NCI-H146 (cell line): Measurements from ENCODE around the gene CAMK2B.

Experiments used
- DNase-seq: peaks from one replicate; lab custom pipeline; 2025; lab: John Stamatoyannopoulos, UW

CAMK2B gene

GRCh38 chr7:44286618-44287487, 38.5 kb downstream of the CAMK2B start:
- DNase-seq = no peak

DNA sequence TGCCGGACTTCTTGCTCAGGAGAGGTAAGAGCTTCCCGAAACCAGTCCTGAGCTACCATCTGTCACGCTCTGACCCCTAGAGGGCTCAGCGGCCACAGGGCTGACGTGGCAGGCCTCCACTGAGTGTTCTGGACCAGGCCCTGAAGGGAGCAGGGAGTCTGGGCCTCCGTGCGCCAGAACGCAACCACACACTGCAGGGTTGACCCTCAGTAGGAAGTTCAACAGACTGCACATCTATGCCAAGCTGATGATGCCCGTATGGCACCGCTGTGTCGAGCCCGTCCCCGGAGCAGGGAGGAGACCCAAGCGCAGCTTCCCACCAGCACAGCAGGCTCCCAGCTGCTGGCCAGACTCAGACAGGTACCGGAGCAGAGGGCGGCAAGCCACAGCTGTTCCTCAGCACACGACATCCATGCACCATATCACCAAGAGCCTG, 39.2 kb downstream of the CAMK2B start:
- DNase-seq = no peak

- no peak for DNase-seq
These were observed 39.8 kb downstream of the CAMK2B start for GRCh38 chr7:44285561-44285960.

GRCh38 chr7:44284881-44285541, 40.4 kb downstream of the CAMK2B start:
- DNase-seq = no peak

DNA sequence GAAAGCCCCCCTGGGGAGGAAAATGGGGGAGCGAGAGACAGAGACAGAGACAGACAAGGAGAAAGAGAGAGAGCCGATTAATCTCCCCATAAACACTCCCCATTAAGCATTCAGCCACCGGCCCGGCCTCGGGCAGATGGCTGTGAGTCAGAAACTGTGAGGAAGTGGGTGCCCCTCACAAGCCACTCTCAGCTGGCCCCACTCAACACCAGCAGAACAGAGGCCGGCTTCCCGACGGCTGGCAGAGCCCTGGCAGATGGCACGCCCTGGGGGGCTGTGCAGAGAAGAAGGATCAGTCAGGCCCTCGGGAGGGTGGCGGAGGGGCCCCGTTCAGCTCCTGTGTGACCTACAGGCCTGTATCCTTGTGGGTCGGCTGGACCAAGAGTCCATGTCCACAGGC, 41.2 kb downstream of the CAMK2B start:
- no peak for DNase-seq

DNA sequence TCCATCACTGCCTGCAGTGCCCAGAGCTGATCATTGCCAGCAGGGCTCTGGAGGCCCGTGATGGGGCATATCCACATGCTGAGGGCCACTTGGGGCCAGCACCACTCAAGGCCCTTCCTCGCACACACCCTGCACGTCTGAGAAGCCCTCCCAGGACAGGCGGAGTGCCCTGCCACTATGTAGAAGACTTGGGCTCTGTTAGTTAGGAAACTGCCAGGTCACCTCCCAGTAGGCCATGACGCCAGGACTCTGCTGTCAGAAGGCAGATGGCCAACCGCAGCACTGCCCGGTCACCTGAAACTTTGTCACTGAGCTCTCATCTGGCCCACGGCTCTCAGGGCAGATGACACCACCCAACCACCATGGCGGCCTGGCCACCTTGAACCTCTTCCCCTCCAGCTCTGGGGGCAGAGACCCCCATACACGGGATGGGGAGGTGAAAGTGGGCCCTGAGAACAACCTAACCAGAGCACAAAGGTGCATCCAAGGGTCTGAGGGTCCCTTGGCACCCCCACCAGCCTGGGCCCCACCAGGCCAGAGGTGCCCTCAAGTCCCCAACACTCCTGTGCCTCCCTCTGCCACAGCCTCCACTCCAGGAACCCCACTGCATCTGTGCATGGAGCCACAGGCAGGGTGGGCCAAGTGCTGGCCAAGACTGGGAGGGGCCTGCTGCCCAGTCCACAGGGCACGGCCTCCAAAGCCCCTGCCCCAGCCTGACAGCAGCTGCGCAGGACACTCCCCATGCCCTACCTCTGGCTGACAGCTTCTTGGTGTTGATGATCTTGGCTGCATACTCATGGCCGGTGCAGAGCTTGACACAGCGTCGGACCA, 41.8 kb downstream of the CAMK2B start:
- no peak for DNase-seq

- DNase-seq = no peak
These were observed 42.7 kb downstream of the CAMK2B start for GRCh38 chr7:44282601-44283171.

GRCh38 chr7:44281811-44282600, 43.4 kb downstream of the CAMK2B start:
- DNase-seq = no peak

DNA sequence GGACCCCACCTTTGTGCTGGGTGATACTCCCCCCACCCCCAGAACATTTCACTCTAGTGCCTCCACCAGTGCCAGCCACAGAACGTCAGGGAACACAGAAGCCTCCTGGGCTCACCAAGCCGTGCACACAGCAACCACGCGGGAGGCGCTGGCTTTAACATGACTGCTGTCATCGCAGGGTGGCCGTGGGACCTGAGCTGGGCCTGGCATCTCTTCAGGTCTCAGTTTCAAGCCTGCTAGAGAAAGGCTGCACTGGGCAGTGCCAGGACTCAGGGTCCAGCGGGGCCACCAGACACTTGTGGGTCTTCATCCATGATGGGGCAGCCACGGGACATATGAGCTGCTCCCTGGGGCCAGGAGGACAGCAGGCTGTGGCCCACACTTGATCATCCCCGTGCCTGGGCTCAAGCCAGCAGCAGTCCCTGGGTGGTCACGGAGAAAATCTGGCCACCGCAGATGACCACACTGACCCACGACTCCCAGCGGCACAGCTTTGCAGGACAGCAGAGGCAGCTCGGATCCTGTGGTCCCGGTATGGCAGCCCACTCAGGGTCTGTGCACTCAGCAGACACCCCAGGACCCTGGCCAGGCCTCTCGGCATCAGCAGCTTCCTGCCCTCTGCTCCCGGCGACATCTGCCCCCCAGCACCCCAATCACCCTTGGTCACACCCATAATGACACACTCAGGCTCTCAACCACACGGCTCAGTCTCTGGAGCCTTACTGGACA, 44.2 kb downstream of the CAMK2B start:
- no peak for DNase-seq

- DNase-seq = no peak
These were observed 44.8 kb downstream of the CAMK2B start for GRCh38 chr7:44280636-44280992.

DNA sequence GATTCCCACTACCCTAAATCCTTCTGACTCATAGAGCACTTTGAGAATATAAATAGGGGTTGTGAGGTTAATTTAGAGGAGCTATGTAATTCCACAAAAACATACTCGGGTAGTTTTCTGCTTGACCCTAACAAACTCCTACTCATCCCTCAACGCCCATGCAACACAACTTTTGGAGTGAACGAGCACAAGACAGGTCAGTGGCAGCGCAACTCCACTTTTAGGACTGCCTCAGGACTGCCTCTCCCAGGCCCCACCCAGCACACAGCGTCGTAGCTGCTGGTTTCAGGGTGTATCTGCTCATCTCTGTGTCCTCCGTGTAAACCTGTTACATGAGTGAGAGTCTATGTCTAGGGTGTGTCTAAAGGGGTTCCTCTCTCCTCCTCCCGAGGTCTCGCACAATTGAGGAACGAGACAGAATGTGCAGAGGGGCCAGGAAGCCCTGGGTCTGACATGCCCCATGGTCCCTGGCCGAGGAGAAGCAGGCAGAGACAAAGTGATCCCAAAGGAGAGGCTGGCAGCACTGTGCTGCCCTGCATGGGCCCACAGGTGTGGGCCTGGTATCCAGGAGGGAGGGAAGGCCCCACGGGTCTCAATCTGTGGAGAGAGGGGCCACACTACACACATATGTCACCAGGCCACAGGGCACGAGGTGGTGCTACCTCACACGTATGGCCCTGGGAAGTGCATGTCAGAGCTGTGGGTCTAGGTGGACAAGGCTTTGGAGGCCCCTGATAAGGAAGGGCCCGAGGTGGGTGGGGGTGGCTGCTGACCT, 45.5 kb downstream of the CAMK2B start:
- no peak for DNase-seq

DNA sequence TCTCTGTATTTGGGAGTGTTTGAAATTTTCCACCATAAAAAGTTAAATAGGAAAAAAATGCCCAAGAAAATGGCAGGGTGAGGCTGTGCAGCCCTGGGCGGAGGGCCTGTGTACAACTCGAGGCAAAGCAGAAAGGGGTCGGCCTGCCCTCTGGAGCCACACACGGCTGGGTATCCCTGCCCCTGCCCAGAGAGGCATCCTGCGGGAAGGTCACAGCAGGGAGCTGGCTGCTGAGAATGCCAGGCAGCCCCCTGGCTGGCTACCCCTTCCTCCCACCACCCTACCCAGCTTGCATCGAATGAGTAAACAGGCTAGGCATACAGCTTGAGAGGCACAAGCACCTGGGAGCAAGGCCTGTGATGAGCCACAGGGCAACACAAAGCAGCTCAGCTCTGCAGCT, 46.1 kb downstream of the CAMK2B start:
- DNase-seq = no peak

GRCh38 chr7:44278451-44279161, 46.8 kb downstream of the CAMK2B start:
- DNase-seq = no peak

- DNase-seq = no peak
These were observed 47.5 kb downstream of the CAMK2B start for GRCh38 chr7:44277851-44278250.

GRCh38 chr7:44277391-44277790, 48.0 kb downstream of the CAMK2B start:
- no peak for DNase-seq

DNA sequence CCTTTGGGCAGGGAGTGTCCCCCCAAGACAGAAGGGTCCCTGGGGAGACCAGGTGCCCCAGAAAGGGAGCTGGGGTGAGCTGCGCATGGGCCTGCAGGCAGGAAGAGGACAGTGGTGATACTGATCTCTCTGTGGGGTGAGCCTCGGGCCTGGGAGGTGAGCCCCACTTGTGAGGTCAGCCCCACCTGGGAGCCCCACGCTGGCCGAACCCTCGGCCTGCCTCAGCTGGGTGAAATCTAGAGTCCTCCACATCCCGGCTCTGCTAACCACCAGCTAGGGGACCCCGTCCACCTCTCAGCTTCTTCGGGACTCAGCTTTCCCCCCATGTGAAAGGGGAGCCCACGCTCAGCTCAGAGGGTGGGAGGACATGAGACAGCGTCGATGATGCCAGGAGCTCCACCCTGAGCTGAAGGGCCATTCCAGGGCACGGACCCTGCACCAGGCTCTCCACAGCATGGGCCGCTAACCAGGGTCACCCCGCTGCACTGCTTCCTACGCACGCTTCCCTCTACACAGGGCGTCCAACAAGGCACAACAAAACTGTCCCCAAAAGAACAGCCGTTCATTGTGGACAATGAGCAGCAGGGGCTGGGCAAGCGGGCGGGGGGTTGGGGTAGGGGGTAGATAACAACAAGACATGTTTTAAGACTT, 48.7 kb downstream of the CAMK2B start:
- no peak for DNase-seq

DNA sequence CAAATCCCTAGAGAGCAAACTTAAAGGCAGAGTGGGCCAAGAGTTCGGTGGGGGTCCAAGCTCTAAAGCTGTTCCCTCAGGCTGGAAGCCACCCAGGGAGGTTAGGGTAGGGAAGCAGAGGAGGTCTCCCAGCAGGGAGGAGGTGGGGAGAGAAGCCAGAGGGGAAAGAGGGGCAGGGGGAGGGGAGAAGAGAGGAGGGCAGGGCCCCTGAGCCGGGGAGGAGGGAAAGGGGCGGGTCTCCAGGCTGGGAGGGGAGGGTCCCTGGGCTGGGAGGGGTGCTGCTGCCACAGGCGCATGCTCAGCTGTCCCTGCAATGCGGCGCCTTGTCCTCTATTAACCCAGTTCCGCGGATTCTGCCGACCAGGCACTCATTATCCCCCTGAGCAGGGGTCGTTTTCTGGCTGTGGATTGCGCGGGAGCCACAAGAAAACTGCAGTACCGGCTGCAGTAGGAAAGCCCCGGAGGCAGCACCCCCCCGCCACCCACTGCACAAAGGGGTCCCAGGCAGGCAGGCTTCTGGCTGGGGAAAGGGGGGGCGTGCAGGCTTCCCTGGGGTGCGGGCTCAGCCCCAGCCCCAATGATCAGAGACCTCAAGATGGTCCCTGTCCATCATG, 49.3 kb downstream of the CAMK2B start:
- no peak for DNase-seq

DNA sequence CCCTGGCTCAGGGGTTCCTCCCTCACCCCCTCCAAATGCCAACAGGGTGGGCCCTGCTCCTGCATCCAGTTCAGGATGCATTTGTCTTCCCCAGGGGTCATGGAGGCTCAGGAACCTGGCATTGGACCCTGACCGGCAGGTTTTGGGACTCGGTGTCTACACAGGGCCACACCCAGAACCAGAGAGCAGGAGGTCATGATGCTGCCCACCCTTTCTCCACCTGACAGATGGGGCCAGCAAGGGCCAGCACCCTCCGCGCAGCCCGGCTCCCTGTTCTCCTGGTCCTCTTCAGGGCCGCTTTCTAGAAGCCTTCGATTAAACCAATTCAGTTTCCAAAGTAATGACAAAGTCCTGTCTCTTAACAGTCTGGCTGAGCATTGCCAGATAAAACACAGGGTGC, 50.2 kb downstream of the CAMK2B start:
- DNase-seq = no peak

GRCh38 chr7:44274623-44274975, 50.8 kb downstream of the CAMK2B start:
- DNase-seq = no peak
